Measurements from ENCODE around the gene TMEM119.
"Not testable (repeated sequence)": the region's sequence is repeated elsewhere in the genome, so short reads cannot be mapped to it uniquely, and the experiment has no call there.

TMEM119 gene

DNA sequence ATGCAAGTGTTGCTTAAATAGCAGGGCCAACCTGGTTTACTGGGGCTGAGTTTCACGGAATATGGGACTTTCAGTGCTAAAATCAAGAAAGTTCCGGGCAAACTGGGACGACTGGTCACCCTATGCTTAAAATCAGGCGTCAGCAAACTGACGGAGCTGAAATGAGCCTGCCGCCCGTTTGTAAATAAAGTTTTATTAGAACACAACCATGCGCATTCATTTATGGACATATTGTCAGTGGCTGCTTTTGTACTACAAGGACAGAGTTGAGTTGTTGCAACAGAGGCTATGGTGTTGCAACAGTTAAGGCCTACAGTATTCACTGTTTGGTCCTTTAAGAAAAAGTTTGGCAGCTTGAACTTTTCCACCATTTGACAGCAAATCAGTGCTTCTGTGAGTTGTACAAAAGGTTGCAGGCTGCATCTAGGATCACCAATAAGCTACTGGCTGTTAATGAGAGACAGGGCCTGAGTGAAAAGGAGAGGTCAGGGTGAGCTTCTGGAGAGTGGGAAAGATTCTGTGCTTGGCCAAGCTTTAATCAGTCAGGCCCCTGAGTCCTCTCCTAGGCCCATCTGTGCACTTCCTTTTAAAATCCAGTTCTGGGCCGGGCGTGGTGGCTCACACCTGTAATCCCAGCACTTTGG lies 22.5 kb upstream of the TMEM119 start:
- in situ Hi-C loops (cut with HindIII; ENCODE audit: low sequenced_read_pairs): no loop called here
- DNase-seq (ENCODE audit: low read depth, low spot score): no peak
- H3K4me3 ChIP-seq (ENCODE audit: low read depth, low read length): no peak overlapping the region
- TF ChIP-seq, protein P1, sequence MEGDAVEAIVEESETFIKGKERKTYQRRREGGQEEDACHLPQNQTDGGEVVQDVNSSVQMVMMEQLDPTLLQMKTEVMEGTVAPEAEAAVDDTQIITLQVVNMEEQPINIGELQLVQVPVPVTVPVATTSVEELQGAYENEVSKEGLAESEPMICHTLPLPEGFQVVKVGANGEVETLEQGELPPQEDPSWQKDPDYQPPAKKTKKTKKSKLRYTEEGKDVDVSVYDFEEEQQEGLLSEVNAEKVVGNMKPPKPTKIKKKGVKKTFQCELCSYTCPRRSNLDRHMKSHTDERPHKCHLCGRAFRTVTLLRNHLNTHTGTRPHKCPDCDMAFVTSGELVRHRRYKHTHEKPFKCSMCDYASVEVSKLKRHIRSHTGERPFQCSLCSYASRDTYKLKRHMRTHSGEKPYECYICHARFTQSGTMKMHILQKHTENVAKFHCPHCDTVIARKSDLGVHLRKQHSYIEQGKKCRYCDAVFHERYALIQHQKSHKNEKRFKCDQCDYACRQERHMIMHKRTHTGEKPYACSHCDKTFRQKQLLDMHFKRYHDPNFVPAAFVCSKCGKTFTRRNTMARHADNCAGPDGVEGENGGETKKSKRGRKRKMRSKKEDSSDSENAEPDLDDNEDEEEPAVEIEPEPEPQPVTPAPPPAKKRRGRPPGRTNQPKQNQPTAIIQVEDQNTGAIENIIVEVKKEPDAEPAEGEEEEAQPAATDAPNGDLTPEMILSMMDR (IDR thresholded peaks at IDR 0.05; ENCODE audit: low read depth, low read length): no peak

DNA sequence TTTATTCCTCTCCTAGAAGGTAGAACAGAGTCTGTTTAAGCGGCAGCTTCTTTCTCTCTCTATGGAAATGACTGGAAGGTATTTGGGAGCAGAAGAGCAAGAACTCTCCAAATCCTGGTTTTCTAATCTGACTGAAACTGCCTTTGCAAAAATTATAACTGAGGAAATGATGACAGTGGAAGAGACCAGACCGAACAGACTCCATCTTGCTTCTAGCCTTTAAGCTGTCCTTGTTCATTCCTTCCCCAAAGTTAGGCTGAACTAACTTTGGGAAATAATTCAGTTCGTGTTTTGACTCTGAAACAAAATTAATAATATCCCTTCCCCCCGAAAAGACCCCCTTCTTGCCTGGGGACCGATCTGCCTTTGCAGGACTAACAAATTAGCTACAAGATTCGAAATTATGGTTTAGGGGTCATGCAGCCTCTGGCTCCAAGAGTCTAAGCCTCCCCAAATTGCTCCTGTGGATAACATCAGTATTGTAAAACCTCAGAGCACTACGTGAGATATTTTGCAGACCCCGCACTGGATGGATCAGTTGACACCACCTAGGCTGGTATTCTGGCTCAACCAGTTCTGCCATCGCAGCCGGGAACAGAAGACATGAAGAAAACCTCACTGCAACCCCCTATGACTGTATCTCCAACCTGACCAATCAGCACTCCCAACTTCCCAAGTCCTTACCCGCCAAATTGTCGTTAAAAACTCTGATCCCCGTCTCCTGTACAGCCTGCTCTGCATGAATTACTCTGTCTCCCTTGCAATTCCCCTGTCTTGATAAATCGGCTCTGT lies 21.7 kb upstream of the TMEM119 start:
- H3K4me3 ChIP-seq (ENCODE audit: low read depth, low read length): no peak overlapping the region
- in situ Hi-C loops (cut with HindIII; ENCODE audit: low sequenced_read_pairs): no loop called here
- TF ChIP-seq, protein P1 (IDR thresholded peaks at IDR 0.05; ENCODE audit: low read depth, low read length): no peak
- DNase-seq (ENCODE audit: low read depth, low spot score): no peak

DNA sequence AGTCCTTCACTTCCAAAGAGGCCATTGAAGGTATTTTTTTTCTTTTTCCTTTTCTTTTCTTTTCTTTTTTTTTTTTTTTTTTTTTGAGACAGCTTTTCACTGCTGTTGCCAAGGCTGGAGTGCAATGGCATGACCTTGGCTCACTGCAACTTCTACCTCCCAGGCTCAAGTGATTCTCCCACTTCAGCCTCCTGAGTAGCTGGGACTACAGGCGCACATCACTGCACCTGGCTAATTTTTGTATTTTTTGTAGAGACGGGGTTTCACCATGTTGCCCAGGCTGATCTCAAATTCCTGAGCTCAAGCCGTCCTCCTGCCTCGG lies 21.0 kb upstream of the TMEM119 start:
- in situ Hi-C loops (cut with HindIII; ENCODE audit: low sequenced_read_pairs); H3K4me3 ChIP-seq (ENCODE audit: low read depth, low read length); DNase-seq (ENCODE audit: low read depth, low spot score): not testable (repeated sequence)

DNA sequence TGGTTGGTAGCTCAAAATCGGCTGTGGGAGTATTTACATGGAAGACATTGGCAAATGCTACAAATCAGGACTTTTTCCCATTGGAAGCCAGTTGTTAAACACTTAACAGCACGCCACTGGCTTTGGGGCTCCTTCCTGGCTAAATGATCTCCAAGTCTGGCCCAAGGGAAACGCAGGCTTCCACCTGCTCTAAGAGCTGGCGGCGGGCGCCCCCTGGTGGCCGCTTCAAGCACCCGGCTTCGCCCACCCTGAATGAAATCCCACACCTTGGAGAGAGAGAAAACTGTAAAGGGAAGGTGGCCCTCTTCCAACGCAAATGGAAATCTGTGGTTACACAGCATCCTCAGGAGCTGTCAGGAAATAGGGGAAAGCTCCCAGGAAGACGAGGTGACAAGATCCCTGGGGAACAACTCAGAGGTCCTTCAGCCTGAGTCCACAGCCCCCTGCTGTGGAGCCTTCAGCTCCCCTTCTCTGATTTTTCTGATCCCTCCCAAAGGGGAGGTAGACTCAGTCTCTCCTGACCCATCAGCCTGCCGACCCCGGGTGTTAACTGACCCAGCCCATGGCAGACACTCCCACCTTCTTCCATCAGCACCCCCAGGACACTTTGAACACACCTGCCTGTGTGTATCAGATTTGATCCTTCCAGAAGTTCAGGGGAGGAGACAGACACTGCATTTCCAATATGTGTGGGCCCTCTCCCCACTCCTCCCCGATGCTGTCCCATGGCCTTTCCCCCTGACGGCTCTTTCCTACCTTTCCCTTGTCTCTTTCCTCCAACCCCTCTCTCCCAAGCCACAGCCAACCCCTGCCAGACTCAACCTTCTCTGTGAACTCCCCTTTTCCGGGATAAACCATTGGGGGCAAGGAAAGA lies 20.4 kb upstream of the TMEM119 start:
- in situ Hi-C loops (cut with HindIII; ENCODE audit: low sequenced_read_pairs): no loop called here
- TF ChIP-seq, protein P1 (IDR thresholded peaks at IDR 0.05; ENCODE audit: low read depth, low read length): peak; percentile 97

DNA sequence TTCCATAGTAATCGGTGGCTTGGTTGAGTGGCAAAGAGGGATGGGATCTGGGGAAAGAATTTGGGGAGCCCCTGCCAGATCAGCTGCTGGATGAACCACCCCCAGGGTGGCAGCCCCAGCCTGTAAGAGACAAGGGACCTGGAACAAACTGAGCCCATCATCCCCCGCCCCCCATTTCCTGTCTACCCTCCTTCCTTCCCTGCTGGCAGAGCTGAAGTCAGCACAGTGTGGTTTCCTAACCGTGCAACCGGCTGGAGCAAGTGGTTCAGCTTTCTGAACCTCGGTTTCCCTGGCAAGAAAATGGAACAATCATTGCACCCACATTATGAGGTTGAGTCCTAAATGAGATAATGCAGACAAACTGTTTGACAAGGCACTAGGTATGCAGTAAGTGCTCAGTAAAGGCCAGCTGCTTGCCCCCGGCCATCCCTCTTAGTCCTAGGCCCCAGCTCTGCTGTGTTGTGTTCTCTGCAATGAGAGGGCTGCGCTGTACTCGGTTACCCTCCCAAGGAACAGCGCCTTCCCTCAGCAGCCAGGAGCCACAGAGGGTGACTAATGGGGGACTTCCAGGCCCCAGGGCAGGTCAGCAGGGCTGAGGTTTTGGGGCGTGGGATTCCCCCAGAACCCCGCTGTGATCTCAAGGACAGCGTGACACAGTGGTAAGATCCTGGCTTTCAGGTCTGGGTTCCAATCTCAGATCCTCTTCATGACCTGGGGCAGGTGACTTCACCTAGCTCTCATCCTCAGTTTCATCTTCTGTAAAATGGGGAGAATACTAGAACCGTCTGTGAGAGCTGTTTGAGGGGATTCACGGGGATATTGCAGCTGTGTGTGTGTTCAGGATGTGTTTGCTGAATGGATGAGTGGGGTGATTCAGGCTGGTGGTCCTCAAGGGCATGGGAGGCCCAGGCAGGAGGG lies 19.3 kb upstream of the TMEM119 start:
- TF ChIP-seq, protein P1 (IDR thresholded peaks at IDR 0.05; ENCODE audit: low read depth, low read length): no peak
- in situ Hi-C loops (cut with HindIII; ENCODE audit: low sequenced_read_pairs): no loop called here
- DNase-seq (ENCODE audit: low read depth, low spot score): no peak
- H3K4me3 ChIP-seq (ENCODE audit: low read depth, low read length): no peak overlapping the region

More for the DNA sequence above, 20.4 kb upstream of the TMEM119 start:
- peak; percentile 88 for DNase-seq (ENCODE audit: low read depth, low spot score)
- no peak overlapping the region for H3K4me3 ChIP-seq (ENCODE audit: low read depth, low read length)

DNA sequence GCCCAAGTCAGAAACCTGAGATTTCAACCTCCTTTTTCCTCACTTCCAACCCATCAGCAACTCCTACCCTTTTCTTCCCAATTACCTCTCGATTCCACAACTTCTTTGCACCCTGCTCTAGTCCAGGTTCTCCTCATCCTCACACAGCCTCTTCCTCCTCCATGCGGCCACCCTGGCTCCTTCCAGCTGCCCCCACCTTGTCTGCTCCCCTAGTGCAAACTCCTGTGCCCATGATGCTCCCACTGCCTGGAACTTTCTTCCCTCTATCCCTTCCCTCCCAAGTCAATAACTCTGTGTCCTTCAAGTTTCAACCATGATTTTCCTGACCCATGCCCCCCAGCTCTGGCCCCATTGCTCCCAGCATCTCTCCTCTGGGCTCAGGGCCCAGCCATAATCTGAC lies 18.5 kb upstream of the TMEM119 start:
- TF ChIP-seq, protein P1 (IDR thresholded peaks at IDR 0.05; ENCODE audit: low read depth, low read length): no peak
- no peak overlapping the region for H3K4me3 ChIP-seq (ENCODE audit: low read depth, low read length)
- in situ Hi-C loops (cut with HindIII; ENCODE audit: low sequenced_read_pairs): no loop called here
- DNase-seq (ENCODE audit: low read depth, low spot score): no peak

Measured in astrocyte of the spinal cord (primary cell).